ENCODE measurements around the gene MRFAP1.

GRCh38 chr4:6674500-6675149, 34.1 kb downstream of the MRFAP1 start:
- TF ChIP-seq, protein P1, sequence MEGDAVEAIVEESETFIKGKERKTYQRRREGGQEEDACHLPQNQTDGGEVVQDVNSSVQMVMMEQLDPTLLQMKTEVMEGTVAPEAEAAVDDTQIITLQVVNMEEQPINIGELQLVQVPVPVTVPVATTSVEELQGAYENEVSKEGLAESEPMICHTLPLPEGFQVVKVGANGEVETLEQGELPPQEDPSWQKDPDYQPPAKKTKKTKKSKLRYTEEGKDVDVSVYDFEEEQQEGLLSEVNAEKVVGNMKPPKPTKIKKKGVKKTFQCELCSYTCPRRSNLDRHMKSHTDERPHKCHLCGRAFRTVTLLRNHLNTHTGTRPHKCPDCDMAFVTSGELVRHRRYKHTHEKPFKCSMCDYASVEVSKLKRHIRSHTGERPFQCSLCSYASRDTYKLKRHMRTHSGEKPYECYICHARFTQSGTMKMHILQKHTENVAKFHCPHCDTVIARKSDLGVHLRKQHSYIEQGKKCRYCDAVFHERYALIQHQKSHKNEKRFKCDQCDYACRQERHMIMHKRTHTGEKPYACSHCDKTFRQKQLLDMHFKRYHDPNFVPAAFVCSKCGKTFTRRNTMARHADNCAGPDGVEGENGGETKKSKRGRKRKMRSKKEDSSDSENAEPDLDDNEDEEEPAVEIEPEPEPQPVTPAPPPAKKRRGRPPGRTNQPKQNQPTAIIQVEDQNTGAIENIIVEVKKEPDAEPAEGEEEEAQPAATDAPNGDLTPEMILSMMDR (IDR thresholded peaks at IDR 0.05) = peak; percentile 73
- TF ChIP-seq EZH2 (IDR thresholded peaks at IDR 0.05; ENCODE audit: borderline replicate concordance, insufficient read depth, low read depth, low read length, poor library complexity, severe bottlenecking) = no peak

Measured in B cell (primary cell).